Measurements from ENCODE around the gene STXBP1.

GRCh38 chr9:127682351-127683136 is 70.5 kb downstream of the STXBP1 start:
- TF ChIP-seq CTCF (IDR thresholded peaks at IDR 0.05), result no peak
- no peak for TF ChIP-seq EZH2 (IDR thresholded peaks at IDR 0.05)

All from neural progenitor cell (in vitro differentiated cells).